Choroid plexus epithelial cell (primary cell): ENCODE results near the gene MSGN1.
A peak's percentile ranks its signal among the peaks of the same experiment; 100 is the strongest.

Experiments
- DNase-seq: peaks from one replicate; pipeline ENCODE4 v3.0.0-alpha.2; 2010; ENCODE audit warnings: low read depth
- H3K4me3 ChIP-seq: 2 replicates; pipeline ENCODE4 v1.5.1; 2011; ENCODE audit warnings: low read depth, mild to moderate bottlenecking, control low read depth, low read length, moderate library complexity
- TF ChIP-seq, protein P1 (sequence below): conservative IDR thresholded peaks from 2 replicates; pipeline ENCODE4 v1.5.1; 2011; ENCODE audit warnings: low read depth, mild to moderate bottlenecking, control low read depth, inconsistent platforms, low read length, moderate library complexity

The MSGN1 gene

GRCh38 chr2:17786727-17787126 lies 29.5 kb upstream of the MSGN1 start:
- H3K4me3 ChIP-seq, result no peak overlapping the region
- TF ChIP-seq, protein P1, sequence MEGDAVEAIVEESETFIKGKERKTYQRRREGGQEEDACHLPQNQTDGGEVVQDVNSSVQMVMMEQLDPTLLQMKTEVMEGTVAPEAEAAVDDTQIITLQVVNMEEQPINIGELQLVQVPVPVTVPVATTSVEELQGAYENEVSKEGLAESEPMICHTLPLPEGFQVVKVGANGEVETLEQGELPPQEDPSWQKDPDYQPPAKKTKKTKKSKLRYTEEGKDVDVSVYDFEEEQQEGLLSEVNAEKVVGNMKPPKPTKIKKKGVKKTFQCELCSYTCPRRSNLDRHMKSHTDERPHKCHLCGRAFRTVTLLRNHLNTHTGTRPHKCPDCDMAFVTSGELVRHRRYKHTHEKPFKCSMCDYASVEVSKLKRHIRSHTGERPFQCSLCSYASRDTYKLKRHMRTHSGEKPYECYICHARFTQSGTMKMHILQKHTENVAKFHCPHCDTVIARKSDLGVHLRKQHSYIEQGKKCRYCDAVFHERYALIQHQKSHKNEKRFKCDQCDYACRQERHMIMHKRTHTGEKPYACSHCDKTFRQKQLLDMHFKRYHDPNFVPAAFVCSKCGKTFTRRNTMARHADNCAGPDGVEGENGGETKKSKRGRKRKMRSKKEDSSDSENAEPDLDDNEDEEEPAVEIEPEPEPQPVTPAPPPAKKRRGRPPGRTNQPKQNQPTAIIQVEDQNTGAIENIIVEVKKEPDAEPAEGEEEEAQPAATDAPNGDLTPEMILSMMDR, result no peak
- no peak for DNase-seq

GRCh38 chr2:17788773-17789172 lies 27.5 kb upstream of the MSGN1 start:
- DNase-seq, result no peak
- no peak overlapping the region for H3K4me3 ChIP-seq
- TF ChIP-seq, protein P1, result no peak

- no peak overlapping the region for H3K4me3 ChIP-seq
- TF ChIP-seq, protein P1, result no peak
- DNase-seq, result no peak
Observed at GRCh38 chr2:17790536-17790935, 25.7 kb upstream of the MSGN1 start.

GRCh38 chr2:17791121-17791816 lies 25.0 kb upstream of the MSGN1 start:
- peak; percentile 82 for DNase-seq
- H3K4me3 ChIP-seq, result no peak overlapping the region
- TF ChIP-seq, protein P1, result no peak

GRCh38 chr2:17791817-17792130 lies 24.5 kb upstream of the MSGN1 start:
- DNase-seq, result no peak
- H3K4me3 ChIP-seq, result no peak overlapping the region
- TF ChIP-seq, protein P1, result no peak

DNA sequence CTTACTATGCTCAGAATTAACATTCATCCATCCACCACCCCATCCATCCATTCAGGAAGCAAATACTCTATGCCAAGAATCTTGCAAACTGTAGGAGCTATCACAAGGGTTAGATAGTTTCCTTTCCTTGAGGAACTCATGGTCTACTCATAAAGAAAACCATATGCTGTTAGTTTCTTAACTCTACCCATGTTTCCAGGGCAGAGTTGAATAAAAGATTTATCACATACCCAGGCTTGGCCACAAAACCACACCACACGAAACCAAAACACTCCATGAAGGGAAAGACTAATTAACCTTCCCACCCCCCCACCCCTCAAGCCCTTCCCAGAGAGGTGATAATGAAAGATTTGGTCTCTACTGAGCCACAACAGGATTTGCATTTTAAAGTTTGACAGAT lies 23.7 kb upstream of the MSGN1 start:
- TF ChIP-seq, protein P1, result no peak
- DNase-seq, result no peak
- H3K4me3 ChIP-seq, result no peak overlapping the region

- no peak for DNase-seq
- TF ChIP-seq, protein P1, result no peak
- H3K4me3 ChIP-seq, result no peak overlapping the region
Observed at GRCh38 chr2:17793296-17793695, 23.0 kb upstream of the MSGN1 start.
